Left renal cortex interstitium (tissue), 4 donors: Measurements from ENCODE around the gene UGGT1. TPM values are rescaled to one million over a fixed set of nuclear protein-coding genes. Genes with fewer than 3 reads are reported as not detected.

ENCODE experiments used
- DNase-seq, 4 donors: peaks; one replicate each; pipeline ENCODE4 v3.0.0-alpha.2; 2013; ENCODE audit warnings: low read depth in 4 of 4, low spot score in 2 of 4, missing footprints in 1 of 4
- polyA plus RNA-seq, 4 donors: library from polyadenylated mRNA; unstranded; fragments of 120-200 nt; gene quantifications; one replicate each; pipeline ENCODE4 v1.2.1, GENCODE V29; 2013; ENCODE audit not compliant: insufficient read length in 4 of 4

Gene UGGT1
- polyA plus RNA-seq, 4 donors, result 34.5 to 42.8 (median 36.5) TPM

DNA sequence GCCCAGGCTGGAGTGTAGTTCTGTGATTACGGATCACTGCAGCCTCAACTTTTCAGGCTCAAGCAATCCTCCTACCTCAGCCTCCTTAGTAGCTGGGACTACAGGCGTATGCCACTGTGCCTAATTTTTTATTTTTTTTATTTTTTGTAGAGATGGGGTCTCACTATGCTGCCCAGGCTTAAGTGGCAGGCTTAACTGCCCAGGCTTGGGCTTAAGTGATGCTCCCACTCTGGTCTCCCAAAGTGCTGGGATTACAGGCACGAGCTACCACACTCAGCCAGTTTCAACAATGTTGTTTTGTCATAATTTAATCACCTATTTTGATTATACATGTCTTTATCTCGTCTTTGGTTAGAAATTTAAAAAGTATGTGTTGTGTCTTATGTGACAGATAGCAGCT lies 18.2 kb downstream of the UGGT1 start:
- DNase-seq, result no peak

DNA sequence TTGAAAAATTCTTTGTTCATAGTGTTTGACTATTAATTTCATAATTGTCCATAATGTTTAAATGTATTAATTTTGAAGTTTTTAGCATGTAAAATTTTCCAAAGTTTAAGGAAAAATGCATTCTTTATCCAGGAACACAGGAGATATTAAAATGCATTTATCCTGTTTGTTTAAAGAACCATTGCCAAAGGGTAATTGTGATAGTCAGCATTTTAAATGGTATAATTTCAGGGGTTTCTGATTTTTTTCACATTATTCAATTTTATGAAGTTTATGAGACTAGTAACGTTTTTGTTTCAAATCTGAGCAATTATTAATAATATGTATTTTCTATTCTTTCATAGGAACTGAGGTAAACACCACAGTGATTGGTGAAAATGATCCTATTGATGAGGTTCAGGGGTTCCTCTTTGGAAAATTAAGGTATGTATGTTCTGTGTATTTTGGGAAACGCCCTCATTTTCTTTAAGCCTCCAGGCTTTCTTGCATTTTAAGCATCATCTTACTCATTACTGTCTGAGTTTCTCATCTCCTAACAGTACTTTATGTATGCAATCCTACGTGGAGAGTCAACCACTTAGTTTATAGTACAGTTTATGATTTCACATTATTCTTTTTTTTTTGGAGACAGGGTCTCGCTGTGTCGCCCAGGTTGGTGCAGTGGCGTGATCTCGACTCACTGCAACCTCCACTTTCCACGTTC lies 25.1 kb downstream of the UGGT1 start:
- no peak for DNase-seq

- no peak for DNase-seq
Measured at GRCh38 chr2:128134573-128134972, 43.6 kb downstream of the UGGT1 start.

- DNase-seq, result no peak
Measured at GRCh38 chr2:128137094-128137616, 46.2 kb downstream of the UGGT1 start.

- DNase-seq, result no peak
Measured at GRCh38 chr2:128139624-128140023, 48.6 kb downstream of the UGGT1 start.

- DNase-seq, result no peak
Measured at GRCh38 chr2:128145651-128146050, 54.7 kb downstream of the UGGT1 start.

- DNase-seq, result no peak
Measured at GRCh38 chr2:128153786-128154185, 62.8 kb downstream of the UGGT1 start.

DNA sequence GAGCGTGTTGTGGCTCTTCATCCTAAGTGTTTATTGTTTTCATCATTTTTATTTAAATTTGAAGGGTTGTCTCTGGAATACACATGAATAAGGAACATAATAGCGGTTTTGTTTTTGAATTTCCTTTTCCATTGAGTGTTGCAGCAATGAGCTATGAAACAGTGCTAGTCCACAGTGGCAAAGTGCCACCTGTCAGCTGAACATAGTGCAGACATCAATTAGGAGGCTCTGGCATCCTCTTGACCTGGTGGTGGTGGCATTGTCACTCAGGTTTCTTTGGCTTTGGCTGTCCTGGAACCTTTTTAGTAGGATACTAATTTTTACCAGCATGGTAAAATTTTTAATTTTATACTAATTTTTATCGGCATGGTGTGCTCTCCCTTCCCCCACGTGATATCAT lies 63.2 kb downstream of the UGGT1 start:
- no peak for DNase-seq

- DNase-seq, result no peak
Measured at GRCh38 chr2:128155970-128156369, 65.0 kb downstream of the UGGT1 start.

GRCh38 chr2:128156812-128157211 lies 65.8 kb downstream of the UGGT1 start:
- no peak for DNase-seq

DNA sequence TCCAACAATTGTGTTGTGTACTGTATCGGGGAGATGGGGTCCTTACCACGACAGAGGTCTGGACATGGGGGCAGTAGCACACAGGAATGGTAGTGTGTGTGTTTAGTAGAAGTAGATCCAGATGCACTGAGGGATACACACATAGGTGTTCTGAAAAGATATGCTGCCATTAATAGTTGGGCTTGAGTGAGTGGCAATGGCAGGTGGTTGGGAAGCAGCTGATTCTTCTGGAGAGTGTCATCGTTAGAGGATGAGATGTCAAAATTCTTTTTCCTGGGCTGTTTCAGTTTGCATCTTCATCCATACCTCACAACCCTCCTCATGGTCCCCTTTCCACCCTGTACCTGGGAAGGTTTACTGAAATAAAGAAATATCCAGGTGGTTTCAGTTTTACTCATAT lies 66.6 kb downstream of the UGGT1 start:
- DNase-seq, result no peak

GRCh38 chr2:128158176-128158575 lies 67.2 kb downstream of the UGGT1 start:
- DNase-seq, result no peak

DNA sequence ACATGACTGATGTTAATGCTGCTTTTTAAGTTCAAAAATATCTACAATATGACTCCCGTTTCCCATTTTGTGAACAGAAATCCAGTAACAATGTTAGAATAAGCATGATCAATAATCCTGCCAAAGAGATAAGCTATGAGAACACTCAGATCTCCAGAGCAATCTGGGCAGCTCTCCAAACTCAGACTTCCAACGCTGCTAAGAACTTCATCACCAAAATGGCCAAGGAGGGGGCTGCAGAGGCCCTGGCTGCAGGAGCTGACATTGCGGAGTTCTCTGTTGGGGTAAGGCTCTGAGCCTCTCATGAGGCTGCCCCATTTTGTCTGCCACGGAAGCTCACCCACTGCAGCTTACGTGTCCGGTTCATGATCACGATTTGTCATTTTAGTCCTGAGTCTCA lies 68.4 kb downstream of the UGGT1 start:
- DNase-seq, result no peak

- DNase-seq, result no peak
Measured at GRCh38 chr2:128160616-128161275, 69.7 kb downstream of the UGGT1 start.

DNA sequence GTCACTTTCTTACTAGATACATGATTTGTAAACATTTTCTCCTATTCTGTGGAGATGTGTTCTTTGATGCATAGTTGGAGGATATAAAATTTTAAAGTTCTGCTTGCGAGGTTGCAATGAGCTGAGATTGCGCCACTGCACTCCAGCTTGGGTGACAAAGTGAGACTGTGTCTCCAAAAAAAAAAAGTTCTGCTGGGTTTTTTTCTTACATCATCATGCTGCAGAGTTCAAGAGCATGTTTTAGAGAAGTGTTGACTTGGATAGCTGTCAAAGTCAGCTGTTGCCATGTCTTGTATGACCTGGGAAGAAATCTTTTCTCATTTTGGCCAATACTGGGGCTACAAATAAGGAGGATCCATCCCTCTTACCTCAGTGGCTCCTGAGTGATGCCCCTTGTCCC lies 71.3 kb downstream of the UGGT1 start:
- no peak for DNase-seq

GRCh38 chr2:128164311-128164710 lies 73.3 kb downstream of the UGGT1 start:
- DNase-seq, result no peak

DNA sequence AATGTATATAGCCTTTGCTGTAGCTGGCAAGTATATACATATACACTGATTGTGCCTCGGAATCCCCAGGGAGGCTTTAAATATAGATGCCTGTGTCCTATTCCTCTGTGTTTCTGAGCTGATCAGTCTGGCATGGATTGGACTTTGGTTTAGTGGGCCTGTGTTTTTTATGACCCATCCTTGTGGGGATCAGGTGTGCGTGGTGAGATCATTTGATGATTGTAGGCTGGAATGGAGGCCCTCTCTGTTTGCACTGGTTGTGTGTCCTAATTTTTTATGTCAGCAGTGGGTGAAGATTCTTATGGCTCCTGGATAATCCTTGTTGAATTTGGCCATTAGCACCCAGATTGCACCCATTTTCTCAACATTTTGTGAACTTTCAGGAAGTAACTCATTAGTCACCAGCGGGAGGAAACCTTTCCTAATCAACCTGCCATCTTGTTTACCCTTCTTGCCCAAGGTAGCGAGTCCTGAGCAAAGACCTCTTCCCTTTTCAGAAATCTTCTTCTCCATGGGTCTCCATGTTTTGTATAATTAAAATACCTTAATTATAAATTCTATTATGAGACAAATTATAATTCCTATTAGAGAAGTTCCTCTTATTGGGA lies 75.8 kb downstream of the UGGT1 start:
- no peak for DNase-seq

DNA sequence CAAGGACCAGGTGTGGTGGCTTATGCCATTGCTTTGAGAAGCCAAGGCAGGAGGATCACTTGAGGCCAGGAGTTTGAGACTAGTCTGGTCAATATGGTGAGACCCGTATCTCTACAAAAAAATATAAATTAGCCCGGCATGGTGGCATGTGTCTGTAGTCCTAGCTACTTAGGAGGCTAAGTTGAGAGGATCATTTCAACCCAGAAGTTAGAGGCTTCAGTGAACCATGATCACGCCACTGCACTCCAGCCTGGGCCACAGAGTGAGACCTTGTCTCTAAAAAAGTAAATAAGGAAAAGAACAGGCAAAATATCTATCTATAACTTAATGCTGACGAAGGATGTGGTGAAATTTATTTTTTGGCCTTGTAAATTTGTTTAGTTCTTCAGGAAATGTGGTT lies 78.1 kb downstream of the UGGT1 start:
- no peak for DNase-seq

DNA sequence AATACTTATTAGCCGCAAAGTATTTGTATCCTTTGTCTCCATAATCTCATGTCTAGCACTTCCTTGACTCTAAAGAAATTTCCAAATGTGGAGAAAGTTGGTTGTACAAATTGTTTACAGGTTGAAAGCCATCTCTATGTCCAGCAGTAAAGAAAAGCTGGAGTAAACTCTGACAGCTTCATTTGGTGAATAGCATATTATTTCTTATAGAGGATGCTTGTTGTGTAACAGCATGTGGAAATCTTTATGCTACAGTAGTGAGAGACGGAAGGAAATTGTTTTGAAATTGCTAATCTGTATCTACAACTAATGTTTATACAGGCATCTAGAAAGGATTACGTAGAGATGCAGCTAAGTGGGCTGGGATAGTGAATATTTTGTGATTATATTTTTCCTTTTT lies 78.5 kb downstream of the UGGT1 start:
- DNase-seq, result no peak

DNA sequence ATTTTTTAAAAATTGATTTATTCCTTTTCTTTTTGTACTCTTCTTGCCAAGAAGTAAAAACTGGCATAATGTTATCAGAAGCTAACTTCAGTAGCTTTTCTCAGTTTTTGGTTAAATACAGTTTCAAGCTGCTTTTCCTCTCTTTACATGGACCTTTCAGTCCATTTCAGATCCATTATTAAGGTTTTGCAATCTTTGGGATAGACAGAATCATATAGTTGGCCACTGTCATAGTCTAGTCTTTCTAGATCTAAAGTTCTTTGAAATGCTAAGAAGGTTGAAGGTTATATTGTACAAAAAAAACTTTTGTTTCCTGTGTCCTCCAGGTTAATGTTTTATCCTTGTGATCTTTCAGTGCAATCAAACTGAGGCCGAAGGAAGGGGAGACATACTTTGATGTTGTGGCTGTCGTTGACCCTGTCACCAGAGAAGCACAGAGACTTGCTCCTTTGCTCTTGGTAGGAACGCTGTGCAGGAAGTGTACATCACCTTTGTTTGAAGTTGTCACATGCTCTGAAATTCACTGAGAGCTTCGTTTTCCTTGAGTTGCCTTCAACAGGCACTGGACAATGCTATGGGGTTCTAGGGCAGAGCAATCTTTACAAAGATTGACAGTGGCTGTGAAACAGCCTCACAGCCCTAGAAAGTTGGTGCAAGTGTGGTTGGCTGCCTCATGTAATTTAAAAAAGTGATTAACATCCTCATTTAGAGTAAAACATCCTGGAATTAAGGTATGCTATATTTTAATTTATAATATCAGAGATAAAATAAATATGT lies 79.1 kb downstream of the UGGT1 start:
- DNase-seq, result no peak

DNA sequence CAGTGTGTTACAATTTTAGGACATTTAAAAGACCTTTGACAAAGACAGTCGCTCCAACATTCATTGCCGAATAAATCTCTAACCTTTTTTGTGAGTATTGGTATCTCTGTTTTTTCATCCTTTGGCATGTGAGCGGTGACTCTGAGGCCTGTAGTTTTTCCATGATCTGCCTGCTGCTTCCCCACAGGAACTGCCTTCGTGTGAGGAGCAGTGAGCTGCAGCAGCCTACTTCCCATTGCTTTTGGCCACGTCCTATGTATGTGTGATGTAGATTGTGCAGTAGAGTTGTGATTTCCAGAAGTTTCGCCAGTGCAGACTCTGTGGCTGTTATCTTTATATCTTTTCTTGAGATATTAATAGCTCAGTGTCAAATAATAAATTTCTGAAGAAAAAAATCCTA lies 79.8 kb downstream of the UGGT1 start:
- DNase-seq, result no peak
